Activated CD4-positive, alpha-beta T cell treated with anti-CD3 and anti-CD28 coated beads, Interleukin-2, amount 10 ng/mL, durations not matched to agents 7 days and 5 days (primary cell): ENCODE results near the gene SERPINF2. TPM values are rescaled to one million over a fixed set of nuclear protein-coding genes. Genes with fewer than 3 reads are reported as not detected.
"Not testable (repeated sequence)": the region's sequence is repeated elsewhere in the genome, so short reads cannot be mapped to it uniquely, and the experiment has no call there.

Experiments used
- CTCF ChIA-PET: fragments of 350-600 bp; sonication (Branson Sonifier 250); formaldehyde crosslinking; loops from one replicate; lab custom pipeline; 2021; ENCODE audit warnings: antibody characterized with exemption; lab: Charles Lee
- POLR2A ChIA-PET: fragments of 350-600 bp; sonication (Branson Sonifier 250); formaldehyde crosslinking; loops from one replicate; lab custom pipeline; 2021; ENCODE audit warnings: antibody characterized with exemption; lab: Charles Lee
- DNase-seq: peaks from one replicate; pipeline ENCODE4 v3.0.0-alpha.2; 2020
- H3K27ac Mint-ChIP-seq: one replicate; pipeline ENCODE4 v1.8.0; 2021; ENCODE audit warnings: mild to moderate bottlenecking, moderate library complexity, mixed read lengths
- H3K27me3 Mint-ChIP-seq: one replicate; pipeline ENCODE4 v1.8.0; 2021; ENCODE audit warnings: mixed read lengths
- H3K36me3 Mint-ChIP-seq: one replicate; pipeline ENCODE4 v1.8.0; 2021; ENCODE audit warnings: low read depth, mixed read lengths
- H3K4me1 Mint-ChIP-seq: one replicate; pipeline ENCODE4 v1.8.0; 2021; ENCODE audit warnings: mixed read lengths
- H3K4me3 Mint-ChIP-seq: one replicate; pipeline ENCODE4 v1.8.0; 2021; ENCODE audit warnings: mild to moderate bottlenecking, moderate library complexity, mixed read lengths
- H3K9me3 Mint-ChIP-seq: one replicate; pipeline ENCODE4 v1.8.0; 2021; ENCODE audit warnings: mixed read lengths
- total RNA-seq, 2 experiments: library from RNA; stranded (reverse); gene quantifications; one replicate each; pipeline ENCODE4 v1.2.3, GENCODE V29; 2021

Gene SERPINF2
- total RNA-seq, 2 experiments from 2014 or later, result 0.79 to 1.3 TPM

DNA sequence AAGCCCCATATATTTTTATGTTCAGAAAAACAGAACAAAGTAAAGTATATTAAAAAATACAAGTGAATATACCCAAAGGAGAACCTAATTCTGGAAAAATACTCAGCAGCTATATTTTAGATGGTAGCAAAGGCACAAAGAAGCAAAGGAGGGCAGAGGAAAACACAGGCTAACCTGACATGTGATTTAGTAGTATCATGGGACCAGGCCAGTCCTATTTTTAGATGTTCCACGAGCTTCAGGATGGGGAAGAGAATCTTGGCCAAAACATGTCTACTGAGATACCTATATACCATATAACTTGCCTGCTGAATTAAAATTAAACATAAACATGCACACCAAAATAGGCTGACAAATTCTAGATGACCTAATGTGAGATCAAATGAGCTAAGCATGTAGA is 54.1 kb downstream of the SERPINF2 start:
- no peaks in the 10 kb centered on the region for H3K9me3 Mint-ChIP-seq
- ChIA-PET CTCF (interaction anchor here (1.2 kb wide), 1 partner anchor 110 kb away, joined by 4 read pairs; no protein-coding TSS in a partner anchor), POLR2A (no interaction called here)
- peaks cover 29% of the 10 kb centered on the region for H3K36me3 Mint-ChIP-seq
- H3K4me3 Mint-ChIP-seq, result no peak overlapping the region
- no peak overlapping the region for H3K27ac Mint-ChIP-seq
- H3K27me3 Mint-ChIP-seq, result no peaks in the 10 kb centered on the region
- peaks cover 7% of the 10 kb centered on the region for H3K4me1 Mint-ChIP-seq
- DNase-seq, result no peak

DNA sequence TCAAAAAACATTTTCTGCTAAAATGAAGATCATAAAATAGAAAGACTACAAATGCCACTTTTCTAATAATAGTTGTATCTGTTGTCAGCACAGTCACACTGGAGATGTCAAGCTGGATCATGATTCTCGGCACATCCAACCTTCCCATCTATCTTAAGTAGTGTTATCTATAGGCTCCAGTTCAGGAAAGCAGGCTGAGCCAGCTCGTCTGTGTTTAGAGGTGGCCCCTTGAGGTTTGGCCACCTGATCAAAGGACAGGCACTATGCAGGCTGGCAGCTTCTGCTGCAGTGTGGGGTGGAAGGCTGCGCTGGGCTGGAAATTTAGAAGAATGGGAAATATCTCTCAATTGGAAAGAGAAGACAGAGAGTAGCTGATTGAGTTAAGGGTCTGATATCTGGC is 54.7 kb downstream of the SERPINF2 start:
- Mint-ChIP-seq H3K27ac (no peak overlapping the region), H3K4me1 (peaks cover 7% of the 10 kb centered on the region), H3K9me3 (no peaks in the 10 kb centered on the region), H3K4me3 (no peak overlapping the region), H3K36me3 (peaks cover 30% of the 10 kb centered on the region), H3K27me3 (no peaks in the 10 kb centered on the region)
- no peak for DNase-seq
- POLR2A ChIA-PET, result no interaction called here
- CTCF ChIA-PET, result interaction anchor here (0.5 to 1.2 kb wide), 2 partner anchors 109 to 132 kb away, joined by 3 to 4 read pairs; no protein-coding TSS in a partner anchor

DNA sequence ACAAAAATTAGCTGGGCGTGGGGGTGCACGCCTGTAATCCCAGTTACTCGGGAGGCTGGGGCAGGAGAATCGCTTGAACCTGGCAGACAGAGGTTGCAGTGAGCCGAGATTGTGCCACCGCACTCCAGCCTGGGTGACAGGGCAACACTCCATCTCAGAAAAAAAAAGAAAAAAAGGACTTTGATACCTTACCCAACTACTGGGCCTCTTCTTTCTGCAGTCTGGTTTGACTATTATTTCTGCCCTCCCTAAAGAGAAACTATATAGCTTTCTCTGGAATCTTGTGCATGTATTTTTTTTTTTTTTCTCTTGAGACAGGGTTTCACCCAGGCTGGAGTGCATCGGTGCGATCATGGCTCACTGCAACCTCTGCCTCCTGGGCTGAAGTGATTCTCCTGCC is 55.2 kb downstream of the SERPINF2 start:
- DNase-seq, H3K27me3 Mint-ChIP-seq, H3K27ac Mint-ChIP-seq, H3K4me3 Mint-ChIP-seq, H3K9me3 Mint-ChIP-seq, POLR2A ChIA-PET, H3K4me1 Mint-ChIP-seq: not testable (repeated sequence)
- peaks cover 30% of the 10 kb centered on the region for H3K36me3 Mint-ChIP-seq
- CTCF ChIA-PET, result interaction anchor here (0.5 to 0.6 kb wide), 2 partner anchors 26 to 132 kb away, joined by 3 read pairs; no protein-coding TSS in a partner anchor

DNA sequence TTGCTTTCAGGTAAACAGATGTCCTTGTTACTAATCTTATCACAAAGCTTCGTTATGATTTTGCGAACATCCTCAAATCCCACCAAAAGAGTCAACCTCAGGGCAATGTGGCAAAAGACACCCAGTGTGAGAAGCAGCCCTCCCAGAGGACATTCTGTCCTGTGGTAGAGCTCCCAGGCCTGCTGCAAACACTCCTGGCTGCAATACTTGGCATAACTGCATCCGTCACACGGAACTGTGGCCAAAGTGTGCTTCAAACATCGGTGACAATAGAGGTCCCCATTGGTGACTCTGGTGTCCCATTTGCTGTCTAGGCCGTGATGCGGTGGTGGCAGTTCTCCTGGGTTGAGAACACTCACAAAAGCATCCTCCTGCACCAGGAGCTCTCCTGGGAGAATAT is 57.6 kb downstream of the SERPINF2 start:
- no peak overlapping the region for H3K4me3 Mint-ChIP-seq
- peaks cover 38% of the 10 kb centered on the region for H3K36me3 Mint-ChIP-seq
- no peaks in the 10 kb centered on the region for H3K9me3 Mint-ChIP-seq
- H3K27ac Mint-ChIP-seq, result no peak overlapping the region
- no peak for DNase-seq
- ChIA-PET CTCF (interaction anchor here (0.9 to 1.6 kb wide), 3 partner anchors 12 to 175 kb away, joined by 3 to 4 read pairs (median 4); no protein-coding TSS in a partner anchor), POLR2A (no interaction called here)
- no peaks in the 10 kb centered on the region for H3K27me3 Mint-ChIP-seq
- H3K4me1 Mint-ChIP-seq, result peaks cover 3% of the 10 kb centered on the region

DNA sequence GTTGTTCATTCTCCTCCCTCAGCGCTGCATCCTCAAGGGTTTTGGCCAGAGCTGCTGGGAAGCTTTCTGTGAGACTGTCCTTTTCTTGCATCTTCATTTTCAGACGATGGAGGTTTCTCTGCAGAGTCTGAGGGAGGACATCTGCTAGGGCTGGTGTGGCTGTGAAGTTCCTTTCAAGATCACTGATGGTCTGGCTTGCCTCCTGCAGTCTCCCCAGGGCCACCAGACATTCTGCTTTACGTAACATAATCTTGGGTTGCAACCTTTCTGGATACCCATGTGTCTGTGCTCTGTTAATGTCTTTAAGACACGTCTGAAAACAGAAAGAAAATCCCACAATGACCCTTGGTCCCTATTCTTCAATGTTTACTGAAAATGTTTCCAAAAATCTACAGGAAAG is 58.0 kb downstream of the SERPINF2 start:
- no peak for DNase-seq
- H3K27ac Mint-ChIP-seq, result no peak overlapping the region
- H3K4me1 Mint-ChIP-seq, result peaks cover 2% of the 10 kb centered on the region
- ChIA-PET CTCF (interaction anchor here (1.2 to 1.6 kb wide), 2 partner anchors 11 to 175 kb away, joined by 4 read pairs; no protein-coding TSS in a partner anchor), POLR2A (no interaction called here)
- H3K9me3 Mint-ChIP-seq, result no peaks in the 10 kb centered on the region
- no peak overlapping the region for H3K4me3 Mint-ChIP-seq
- H3K27me3 Mint-ChIP-seq, result no peaks in the 10 kb centered on the region
- peaks cover 37% of the 10 kb centered on the region for H3K36me3 Mint-ChIP-seq

DNA sequence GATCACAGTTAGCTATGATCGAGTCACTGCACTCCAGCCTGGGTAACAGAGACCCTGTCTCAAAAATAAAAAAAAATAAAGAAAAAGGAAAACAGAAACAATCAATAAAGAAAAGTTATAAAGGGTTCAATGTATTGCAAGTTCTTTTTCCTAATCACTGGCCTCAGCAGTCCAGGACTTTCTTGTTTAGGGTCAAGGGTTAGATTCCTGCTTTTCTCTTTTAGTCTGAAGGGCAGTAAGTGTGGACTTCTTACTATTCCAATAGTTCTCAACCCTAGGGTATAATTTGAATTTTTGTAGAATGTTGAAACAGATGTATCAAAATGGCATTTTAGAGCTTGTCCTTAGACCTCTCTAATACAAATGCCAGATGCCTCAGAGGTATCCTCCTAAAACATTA is 59.8 kb downstream of the SERPINF2 start:
- Mint-ChIP-seq H3K4me3 (no peak overlapping the region), H3K9me3 (no peaks in the 10 kb centered on the region), H3K27me3 (no peaks in the 10 kb centered on the region), H3K36me3 (peaks cover 32% of the 10 kb centered on the region), H3K4me1 (no peaks in the 10 kb centered on the region), H3K27ac (no peak overlapping the region)
- ChIA-PET CTCF (no interaction called here), POLR2A (no interaction called here)
- DNase-seq, result no peak

DNA sequence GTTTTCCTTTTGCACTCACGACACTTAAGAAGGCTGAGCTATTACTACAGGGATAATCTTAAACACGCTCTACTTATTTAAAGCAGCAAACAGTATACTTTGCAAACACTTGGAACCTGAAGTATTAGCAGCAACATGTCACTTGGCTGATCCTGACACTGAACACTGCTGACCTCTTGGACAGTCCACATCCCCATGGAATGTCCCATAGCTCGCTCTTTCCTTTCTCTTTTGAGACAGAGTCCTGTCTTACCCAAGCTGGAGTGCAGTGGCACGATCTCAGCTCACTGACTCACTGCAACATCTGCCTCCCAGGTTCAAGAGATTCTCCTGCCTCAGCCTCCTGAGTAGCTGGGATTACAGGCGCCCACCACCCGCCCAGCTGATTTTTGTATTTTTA is 60.6 kb downstream of the SERPINF2 start:
- ChIA-PET POLR2A (interaction anchor here (0.7 kb wide), 1 partner anchor 231 kb away, joined by 6 read pairs; no protein-coding TSS in a partner anchor), CTCF (no interaction called here)
- no peak overlapping the region for H3K4me3 Mint-ChIP-seq
- peaks cover 38% of the 10 kb centered on the region for H3K36me3 Mint-ChIP-seq
- H3K4me1 Mint-ChIP-seq, result no peaks in the 10 kb centered on the region
- no peaks in the 10 kb centered on the region for H3K9me3 Mint-ChIP-seq
- no peak overlapping the region for H3K27ac Mint-ChIP-seq
- H3K27me3 Mint-ChIP-seq, result no peaks in the 10 kb centered on the region
- DNase-seq, result no peak

Other genes starting within 250 kb of the SERPINF2 start
- 10 to 100 TPM; 50.3 to 56.9 TPM for gene INPP5K, start 226.3 kb upstream of the SERPINF2 start, total RNA-seq
- 10 to 100 TPM; 44.1 to 52.2 TPM for gene PITPNA, start 180.1 kb upstream of the SERPINF2 start, total RNA-seq
- under 1 TPM; 0.40 to 0.52 TPM for gene SLC43A2, start 114.0 kb upstream of the SERPINF2 start, total RNA-seq
- gene SCARF1, start 97.1 kb upstream of the SERPINF2 start, total RNA-seq, result 1 to 10 TPM in 1 of 2 experiments, under 1 TPM in 1; 0.87 to 1.0 TPM
- gene RILP, start 93.0 kb upstream of the SERPINF2 start, total RNA-seq, result 1 to 10 TPM; 2.6 to 3.9 TPM
- gene PRPF8, start 58.0 kb upstream of the SERPINF2 start, total RNA-seq, result 100 to 1,000 TPM; 302 to 316 TPM
- under 1 TPM; 0.07 to 0.12 TPM for gene TLCD2, start 32.5 kb upstream of the SERPINF2 start, total RNA-seq
- 10 to 100 TPM; 50.7 to 57.9 TPM for gene WDR81, start 18.2 kb upstream of the SERPINF2 start, total RNA-seq
- gene SERPINF1, start 19.2 kb downstream of the SERPINF2 start, total RNA-seq, result 1 to 10 TPM; 1.3 to 2.0 TPM
- gene SMYD4, start 87.0 kb downstream of the SERPINF2 start, total RNA-seq, result 10 to 100 TPM; 37.3 to 38.1 TPM
- 100 to 1,000 TPM; 288 to 292 TPM for gene RPA1, start 87.1 kb downstream of the SERPINF2 start, total RNA-seq